HG03135 (cell line): Measurements from ENCODE around the gene GORASP1.
"Not testable (repeated sequence)": the region's sequence is repeated elsewhere in the genome, so short reads cannot be mapped to it uniquely, and the experiment has no call there.

Experiments
- ATAC-seq: cut with Tn5 transposase; IDR thresholded peaks from one replicate; pipeline ENCODE4 v1.9.1; 2021; ENCODE audit warnings: mild to moderate bottlenecking, moderate library complexity; ENCODE audit not compliant: unreplicated experiment

GORASP1 gene

DNA sequence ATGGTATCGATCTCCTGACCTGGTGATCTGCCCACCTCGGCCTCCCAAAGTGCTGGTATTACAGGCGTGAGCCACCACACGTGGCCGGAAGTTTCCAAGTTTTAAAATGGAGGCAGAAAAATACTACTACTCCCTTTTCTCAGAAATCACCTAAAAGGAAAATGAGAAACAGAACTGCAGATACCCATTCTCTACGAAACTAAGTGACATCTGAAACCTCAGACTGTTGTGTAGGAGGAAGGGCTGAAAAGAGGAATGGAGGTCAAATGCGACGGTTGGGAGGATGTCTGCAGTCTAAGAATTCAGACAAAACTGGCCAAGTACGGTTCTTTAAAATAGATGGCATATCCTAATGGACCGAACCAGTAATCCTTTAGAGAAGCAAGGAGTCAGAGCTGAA lies 31.5 kb downstream of the GORASP1 start:
- ATAC-seq: no peak

GRCh38 chr3:39068556-39068955 lies 38.9 kb downstream of the GORASP1 start:
- ATAC-seq: no peak

- ATAC-seq: no peak
Observed at GRCh38 chr3:39067286-39067685, 40.1 kb downstream of the GORASP1 start.

DNA sequence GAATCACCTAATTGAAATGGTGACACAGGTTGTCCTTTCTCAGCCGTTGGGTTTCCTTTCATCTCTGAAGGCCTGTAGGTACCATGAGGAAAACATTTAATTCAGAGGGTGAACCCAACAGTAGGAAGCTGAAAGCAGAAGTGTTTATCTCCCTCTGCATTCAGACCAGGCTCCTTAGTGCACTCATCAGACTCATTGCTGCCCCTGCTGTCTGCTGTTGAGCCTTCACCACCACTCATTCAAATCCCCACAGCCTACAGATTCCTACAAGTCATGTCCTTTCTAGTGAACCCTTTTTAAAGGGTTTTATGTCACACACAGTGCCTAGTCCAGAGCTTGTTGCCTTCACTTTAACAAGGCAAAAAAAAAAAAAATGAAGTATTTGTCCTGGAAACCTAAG lies 42.2 kb downstream of the GORASP1 start:
- peak; percentile 97 for ATAC-seq

DNA sequence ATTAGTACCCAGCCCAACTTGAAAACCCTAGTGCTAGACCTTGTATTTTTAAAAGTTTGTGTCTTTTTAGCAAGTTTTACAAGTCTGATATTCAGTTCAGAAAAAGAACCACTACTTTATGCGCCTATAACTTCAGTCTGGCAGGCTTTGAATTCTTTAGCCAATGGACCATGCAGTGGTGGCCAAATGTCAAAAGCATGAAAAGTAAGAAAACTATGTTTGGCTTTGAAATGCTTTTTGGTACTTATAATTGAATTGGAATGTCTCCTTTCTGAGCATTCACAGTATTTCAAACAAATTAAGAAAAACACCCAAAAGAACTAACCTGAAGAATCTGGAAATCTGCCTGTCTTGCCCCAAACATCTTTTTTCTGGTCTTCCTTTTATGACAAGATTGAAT lies 42.8 kb downstream of the GORASP1 start:
- no peak for ATAC-seq

GRCh38 chr3:39063143-39063542 lies 44.3 kb downstream of the GORASP1 start:
- no peak for ATAC-seq

- no peak for ATAC-seq
Observed at GRCh38 chr3:39062180-39062579, 45.2 kb downstream of the GORASP1 start.

DNA sequence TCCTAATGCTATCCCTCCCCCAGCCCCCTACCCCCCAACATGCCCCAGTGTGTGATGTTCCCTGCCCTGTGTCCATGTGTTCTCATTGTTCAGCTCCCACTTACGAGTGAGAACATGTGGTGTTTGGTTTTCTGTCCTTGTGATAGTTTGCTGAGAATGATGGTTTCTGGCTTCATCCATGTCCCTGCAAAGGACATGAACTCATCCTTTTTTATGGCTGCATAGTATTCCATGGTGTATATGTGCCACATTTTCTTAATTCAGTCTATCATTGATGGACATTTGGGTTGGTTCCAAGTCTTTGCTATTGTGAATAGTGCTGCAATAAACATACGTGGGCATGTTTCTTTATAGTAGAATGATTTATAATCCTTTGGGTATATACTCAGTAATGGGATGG lies 46.2 kb downstream of the GORASP1 start:
- ATAC-seq: not testable (repeated sequence)

DNA sequence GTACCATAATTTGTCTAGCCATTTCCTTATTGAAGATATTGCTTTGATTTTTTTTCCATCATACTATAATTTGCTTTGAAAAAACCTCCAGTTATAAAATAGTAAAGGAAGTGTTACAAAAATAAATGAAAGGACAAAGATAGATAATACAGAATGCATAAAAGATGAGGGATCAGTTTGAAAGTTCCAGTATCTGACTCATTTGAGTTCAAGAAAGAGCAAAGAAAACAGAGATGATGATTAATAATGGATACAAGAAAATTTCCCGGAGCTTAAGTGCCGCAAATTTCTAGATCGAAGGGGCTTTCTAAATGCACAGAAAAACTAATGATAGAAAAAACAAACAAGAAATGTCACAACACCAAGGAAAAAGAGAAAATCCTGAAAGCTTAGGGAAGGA lies 51.3 kb downstream of the GORASP1 start:
- no peak for ATAC-seq

- no peak for ATAC-seq
Observed at GRCh38 chr3:39053696-39054095, 53.7 kb downstream of the GORASP1 start.

GRCh38 chr3:39052583-39052982 lies 54.8 kb downstream of the GORASP1 start:
- ATAC-seq: no peak

GRCh38 chr3:39051649-39052561 lies 55.5 kb downstream of the GORASP1 start, which contains the start of the genes SCN11A and WDR48:
TSS of gene SCN11A (minus strand) at chr3:39051944. CDS start at chr3:38950362, 101,582 bp downstream.
TSS of gene WDR48 (plus strand) at chr3:39052016. CDS start at chr3:39052026, 10 bp downstream.
- peak; percentile 98 for ATAC-seq

GRCh38 chr3:39050029-39050428 lies 57.4 kb downstream of the GORASP1 start:
- ATAC-seq: no peak
